Hematopoietic multipotent progenitor cell treated with erythropoietin and hydrocortisone succinate and interleukin-3 and kit ligand, for 4 days (in vitro differentiated cells): ENCODE results near the gene COA6.

ENCODE experiments used
- DNase-seq: peaks from one replicate; pipeline ENCODE4 v3.0.0-alpha.2; 2015

COA6 gene

GRCh38 chr1:234373064-234373958 is at the start of gene COA6:
Gene COA6 (plus strand): TSS chr1:234373456. CDS start chr1:234373467, 11 bp downstream.
- DNase-seq: peak; percentile 99

DNA sequence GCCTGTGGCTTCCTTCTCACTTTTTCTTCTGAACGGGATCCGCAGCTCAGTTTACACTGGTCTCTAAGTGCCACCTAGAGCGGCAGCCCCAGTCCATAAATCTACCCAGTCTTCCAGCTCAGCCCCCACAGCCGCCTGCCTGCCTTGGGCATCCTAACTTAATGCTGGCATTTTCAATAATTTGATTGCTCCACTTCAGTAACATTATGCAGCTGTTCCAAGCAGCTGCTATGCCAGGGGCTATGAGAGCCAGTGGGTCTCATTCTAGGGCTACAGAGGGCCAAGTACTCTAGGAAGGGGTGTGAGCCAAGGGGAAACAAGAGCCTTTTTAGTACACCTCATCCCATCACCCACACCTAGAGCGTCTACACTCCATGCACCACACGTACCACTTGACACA is 48.4 kb upstream of the COA6 start:
- DNase-seq: no peak

GRCh38 chr1:234325878-234326496 is 47.3 kb upstream of the COA6 start:
- no peak for DNase-seq

DNA sequence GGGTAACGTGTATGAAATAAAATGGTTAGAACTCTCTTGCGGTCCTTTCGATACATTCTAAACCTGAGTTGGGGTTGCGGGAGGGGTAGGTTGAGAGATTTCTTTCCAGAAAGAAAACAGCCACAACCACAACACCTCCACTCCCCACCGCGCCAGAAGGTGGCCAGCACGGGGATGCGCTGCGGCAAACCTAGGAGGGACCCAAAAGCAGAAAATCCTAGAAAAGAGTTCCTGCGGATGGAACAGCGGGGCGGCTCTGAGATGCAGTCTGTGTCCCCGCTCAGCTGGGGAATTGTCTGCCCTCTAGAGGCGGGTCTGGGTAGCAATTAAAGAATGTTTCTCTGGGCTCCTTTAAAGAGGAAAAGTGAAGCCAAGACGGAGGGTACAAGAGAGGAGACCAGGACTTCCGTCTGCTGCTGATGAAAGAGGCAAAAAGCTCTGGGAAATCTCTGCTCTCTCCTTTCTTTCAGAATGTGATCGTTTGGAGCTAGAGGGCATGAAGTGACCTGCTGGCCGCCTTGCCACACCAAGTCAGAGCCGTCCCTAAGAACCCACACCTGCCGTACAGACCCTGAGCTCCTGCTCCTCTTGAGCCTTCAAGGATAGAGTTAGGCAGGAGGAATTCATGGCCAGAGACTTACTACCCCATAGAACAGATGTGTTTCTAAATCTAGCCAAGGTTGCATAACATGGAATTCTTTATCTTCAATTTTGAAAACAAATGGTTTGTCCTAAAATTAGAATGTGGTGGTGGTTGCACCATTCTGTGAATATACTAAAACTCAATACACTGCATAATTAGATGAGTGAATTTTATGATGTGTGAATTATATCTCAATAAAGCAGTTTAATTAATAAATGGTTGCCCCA is 46.5 kb upstream of the COA6 start:
- peak; percentile 80 for DNase-seq

DNA sequence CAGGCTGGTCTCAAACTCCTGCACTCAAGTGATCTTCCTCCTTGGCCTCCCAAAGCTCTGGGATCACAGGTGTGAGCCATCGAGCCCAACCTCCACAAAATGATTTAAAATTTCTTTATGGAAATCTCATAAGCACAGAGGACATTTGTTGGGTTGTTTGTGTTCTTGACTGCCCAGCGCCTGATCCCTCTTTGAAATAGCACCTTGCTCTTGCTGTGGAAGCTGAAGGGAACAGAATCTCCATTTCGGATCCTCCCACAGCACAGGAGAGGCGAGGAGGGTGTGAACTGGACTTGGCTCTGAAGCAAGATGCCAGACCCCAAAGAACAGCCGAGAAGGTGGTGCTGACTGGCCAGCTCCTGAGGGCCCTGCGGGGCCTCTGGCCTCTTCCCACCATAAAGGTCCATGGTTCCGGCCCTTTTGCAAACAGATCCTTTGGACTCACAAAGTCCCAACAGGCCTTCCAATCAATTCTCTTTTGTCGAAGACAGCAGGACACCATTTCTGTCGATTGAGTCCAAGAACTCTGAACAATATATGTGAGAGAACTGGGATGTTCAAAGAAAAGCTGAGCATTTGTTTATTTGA is 45.6 kb upstream of the COA6 start:
- no peak for DNase-seq

- no peak for DNase-seq
Measured at GRCh38 chr1:234330843-234331215, 42.4 kb upstream of the COA6 start.

GRCh38 chr1:234331507-234331906 is 41.7 kb upstream of the COA6 start:
- DNase-seq: peak; percentile 62

GRCh38 chr1:234336359-234336758 is 36.9 kb upstream of the COA6 start:
- no peak for DNase-seq

DNA sequence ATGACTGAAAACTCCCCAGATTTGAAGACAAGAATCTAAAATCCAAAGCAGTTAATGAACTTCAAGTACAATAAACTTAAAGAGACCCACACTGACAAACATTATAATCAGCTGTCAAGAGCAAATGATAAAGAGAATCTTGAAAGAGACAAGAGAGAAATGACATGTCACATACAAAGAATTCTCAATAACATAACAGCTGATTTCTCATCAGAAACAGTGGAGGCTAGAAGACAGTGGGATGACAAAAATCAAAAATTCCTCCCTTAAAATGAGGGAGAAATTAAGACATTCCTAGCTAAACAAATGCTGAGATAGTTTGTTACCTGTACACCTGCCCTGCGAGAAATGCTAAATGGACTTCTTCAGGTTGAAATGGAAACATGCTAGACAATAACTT is 36.0 kb upstream of the COA6 start:
- DNase-seq: no peak

DNA sequence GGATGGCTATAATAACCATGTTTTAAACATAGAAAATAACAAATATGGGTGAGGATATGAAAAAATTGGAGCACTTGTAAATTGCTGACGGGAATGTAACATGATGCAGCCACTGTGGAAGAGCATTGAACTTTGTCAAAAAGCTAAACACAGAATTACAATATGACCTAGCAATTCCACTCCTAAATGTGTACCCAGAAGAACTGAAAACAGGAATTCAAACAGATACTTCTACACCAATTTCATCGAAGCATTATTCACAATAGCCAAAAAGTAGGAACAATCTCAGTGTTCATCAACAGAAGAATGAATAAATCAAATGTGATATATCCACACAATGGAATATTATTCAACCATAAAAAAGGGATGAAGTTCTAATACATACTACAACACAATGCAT is 32.7 kb upstream of the COA6 start:
- no peak for DNase-seq

DNA sequence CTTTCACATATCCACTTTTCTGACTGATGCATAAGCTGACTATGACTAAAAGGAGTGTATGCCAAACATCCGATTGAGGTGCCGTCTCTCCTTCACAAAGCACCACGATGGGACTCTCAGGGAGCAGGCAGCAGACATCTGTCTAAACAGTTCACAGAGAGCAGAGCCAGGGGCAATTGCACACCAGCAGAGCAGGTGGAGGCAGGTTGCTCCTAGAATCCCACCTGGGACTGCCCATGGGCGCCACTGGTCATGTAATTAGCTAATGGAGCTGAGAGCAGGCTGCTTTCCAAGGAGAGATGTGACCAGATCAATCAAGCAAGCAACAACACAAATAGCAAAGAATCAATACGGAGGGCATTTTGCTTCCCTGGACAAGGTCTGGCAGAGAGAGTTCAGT is 30.5 kb upstream of the COA6 start:
- DNase-seq: no peak

DNA sequence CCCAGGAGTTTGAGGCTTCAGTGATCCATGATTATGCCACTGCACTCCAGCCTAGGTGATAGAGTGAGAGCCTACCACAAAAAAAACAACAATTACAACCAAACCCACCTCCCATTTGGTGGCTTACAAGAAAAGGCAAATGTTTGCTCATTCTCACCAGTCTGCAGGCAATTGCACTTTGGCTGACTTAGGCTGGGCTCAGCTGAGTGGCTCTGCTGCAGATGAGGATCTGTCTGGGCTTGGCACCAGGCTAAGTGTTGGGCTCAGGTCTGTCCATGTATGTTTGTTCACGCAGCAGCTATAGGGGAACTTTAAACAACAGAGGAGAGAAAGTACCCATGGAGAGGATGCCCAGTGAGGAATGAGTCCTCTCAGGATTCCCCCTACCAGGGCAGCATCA is 28.0 kb upstream of the COA6 start:
- DNase-seq: no peak

GRCh38 chr1:234348964-234349363 is 24.3 kb upstream of the COA6 start:
- DNase-seq: no peak

DNA sequence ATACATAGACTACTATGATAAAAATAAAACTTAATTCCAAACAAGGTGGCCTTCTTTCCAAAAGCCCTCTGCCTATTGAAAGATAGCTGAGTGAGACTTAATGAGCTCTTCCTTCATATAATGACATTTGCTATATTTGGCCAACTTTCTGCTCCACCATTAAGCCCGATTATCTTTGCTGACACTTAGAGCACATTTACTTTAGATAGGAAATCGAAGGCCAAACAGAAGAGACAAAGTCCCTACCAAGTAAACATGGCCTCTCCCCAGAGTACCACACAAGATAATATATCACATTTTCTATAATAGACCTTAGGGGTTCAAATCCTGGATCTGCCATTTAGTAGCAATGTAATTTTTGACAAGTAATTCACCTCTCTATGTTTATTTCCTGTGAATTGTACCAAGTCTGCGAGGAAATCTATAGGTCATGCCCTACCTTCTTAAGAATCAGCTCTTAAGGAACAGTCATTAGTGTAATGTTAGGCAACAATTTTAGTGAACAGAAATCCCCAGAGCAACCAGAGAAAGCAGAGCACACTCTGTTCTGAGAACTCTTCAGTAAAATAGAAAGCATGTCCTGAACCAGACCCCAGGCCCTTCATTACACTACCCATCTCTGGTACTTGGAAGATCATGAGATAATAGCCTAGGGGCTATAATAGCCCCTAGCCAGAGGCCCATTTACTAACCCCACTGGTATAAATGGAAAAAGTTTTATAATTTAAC is 17.3 kb upstream of the COA6 start:
- no peak for DNase-seq

DNA sequence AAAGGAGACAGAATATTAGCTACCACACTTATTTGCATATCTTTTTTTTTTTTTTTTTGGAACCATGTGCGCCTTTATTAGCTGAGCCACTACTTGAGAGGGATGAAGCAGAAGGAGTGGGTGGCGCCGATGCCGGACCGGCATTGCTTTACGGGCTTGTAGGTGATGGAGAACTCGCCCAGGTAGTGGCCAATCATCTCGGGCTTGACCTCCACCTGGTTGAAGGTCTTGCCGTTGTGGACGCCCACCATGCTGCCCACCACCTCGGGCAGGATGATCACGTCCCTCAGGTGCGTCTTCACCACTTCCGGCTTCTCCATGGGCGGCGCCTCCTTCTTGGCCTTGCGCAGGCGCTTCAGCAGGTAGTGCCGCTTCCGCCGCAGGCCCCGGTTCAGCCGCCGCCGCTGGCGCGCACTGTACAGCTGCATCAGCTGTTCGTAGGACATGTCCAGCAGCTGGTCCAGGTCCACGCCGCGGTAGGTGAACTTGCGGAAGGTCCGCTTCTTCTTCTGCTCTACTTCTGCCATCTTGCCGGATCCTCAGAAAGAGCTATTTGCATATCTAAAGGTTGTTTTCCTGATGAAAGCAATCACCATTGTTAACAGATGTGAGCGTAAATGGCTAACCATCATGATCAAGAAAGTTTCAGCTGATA is 16.5 kb upstream of the COA6 start:
- DNase-seq: peak; percentile 61

DNA sequence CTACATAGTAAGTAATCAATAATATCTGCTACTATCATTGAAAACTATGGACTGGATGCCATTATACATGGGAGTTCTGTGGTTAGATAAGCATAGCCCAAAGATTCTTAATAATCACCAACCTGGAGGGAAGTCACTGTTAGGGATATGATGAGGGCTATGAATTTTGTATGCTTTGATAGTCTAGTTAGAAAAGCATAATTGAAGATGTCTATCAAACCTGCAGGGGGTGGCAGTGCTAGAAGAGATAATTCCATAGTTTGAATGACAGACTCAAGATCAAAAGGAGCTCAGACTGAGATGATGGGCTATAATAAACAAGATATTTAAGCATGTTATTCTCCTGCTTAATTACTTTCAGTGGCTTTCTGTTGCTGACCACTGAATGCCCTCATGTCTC is 15.4 kb upstream of the COA6 start:
- DNase-seq: no peak

DNA sequence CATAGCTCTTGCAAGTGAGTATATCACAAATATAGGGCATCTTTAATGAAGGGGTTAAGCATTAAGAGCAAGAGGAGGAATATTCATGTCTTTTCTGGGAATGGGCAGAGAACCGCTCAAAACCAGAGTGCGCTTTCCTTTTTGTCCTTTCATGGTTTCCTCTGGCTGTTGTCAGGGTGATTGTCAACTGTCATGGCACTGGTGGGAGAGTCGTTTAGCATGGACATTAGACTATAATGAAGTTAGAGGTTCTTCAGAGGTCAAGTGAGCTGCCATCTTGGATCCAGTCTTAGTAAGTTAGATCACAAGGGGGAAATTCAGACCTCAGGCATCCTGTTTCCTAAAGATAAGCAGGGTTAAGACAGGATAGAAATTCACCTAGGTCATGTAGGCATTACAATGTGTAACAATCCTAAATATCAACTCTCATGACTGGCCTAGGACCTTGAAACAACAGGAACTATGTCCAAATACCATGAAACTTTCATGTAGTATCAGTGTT is 12.1 kb upstream of the COA6 start:
- peak; percentile 49 for DNase-seq

DNA sequence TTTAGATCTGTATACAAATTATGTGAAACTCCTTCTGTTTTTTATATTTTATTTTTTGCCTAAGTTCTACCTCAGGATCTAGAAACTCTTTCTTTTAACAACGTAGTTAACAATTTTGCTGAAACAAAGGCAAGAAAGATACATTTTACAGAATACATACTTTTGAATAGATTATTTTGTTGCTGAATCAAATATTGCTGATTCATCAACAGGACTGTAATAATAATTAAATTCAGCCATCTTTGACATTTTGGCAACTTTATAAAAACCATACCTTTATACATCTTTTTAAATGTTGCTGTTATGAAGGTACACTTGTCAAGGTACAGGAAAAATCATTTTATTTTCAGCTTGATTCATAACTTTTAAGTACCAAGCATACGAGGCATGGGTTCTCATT is 10.7 kb upstream of the COA6 start:
- DNase-seq: no peak

GRCh38 chr1:234368320-234369032 is 4.8 kb upstream of the COA6 start:
- DNase-seq: no peak

GRCh38 chr1:234369033-234369430 is 4.2 kb upstream of the COA6 start:
- no peak for DNase-seq

DNA sequence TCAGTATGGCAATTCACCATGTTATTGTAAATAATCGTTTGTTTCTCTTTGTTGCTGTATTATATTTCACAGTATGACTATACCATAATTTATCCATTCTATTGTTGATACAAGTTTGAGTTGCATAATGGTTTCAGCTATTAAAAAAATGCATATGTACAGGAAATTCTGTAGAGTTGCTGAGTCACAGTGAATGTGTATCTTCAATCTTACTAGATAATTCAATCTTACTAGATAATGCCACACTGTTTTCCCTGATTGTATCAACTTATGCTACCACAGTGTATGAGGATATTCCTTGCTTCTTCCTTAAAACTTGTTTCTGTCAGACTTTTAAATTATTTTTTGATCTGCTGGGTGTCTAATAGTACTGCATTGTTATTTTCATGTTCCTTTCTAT is 3.5 kb upstream of the COA6 start:
- DNase-seq: peak; percentile 62
